ENCODE data around the gene PAGE4. TPM values are rescaled to one million over a fixed set of nuclear protein-coding genes. Genes with fewer than 3 reads are reported as not detected.

PAGE4 gene
- total RNA-seq, 4 donors from 2014 or later, result not detected

- DNase-seq, result no peak
- H3K27me3 ChIP-seq, result no peaks in the 10 kb centered on the region
- TF ChIP-seq CTCF (IDR thresholded peaks at IDR 0.05 in 4 of 5, conservative IDR thresholded peaks at IDR 0.05 in 1 of 5), result no peak
- in situ Hi-C loops (cut with MboI; ENCODE audit: low sequenced_read_pairs in 4 of 4), result no loop called here
- no peak for ATAC-seq
- H3K36me3 ChIP-seq, result no peaks in the 10 kb centered on the region
- H3K27ac ChIP-seq, result no peak overlapping the region
- no peaks in the 10 kb centered on the region for H3K9me3 ChIP-seq
- no peak overlapping the region for H3K4me3 ChIP-seq
- intact Hi-C loops (cut with DNase I; ENCODE audit: low total_unique reads), result no loop called here
- no peaks in the 10 kb centered on the region for H3K4me1 ChIP-seq
These were observed 20.9 kb downstream of the PAGE4 start for GRCh38 chrX:49850028-49850427.

GRCh38 chrX:49853661-49854060, 24.6 kb downstream of the PAGE4 start:
- Histone ChIP-seq H3K27ac (no peak overlapping the region), H3K9me3 (no peaks in the 10 kb centered on the region), H3K4me1 (no peaks in the 10 kb centered on the region), H3K27me3 (peaks cover 0 to 3% (median 0%) of the 10 kb centered on the region in 3 donors), H3K36me3 (no peaks in the 10 kb centered on the region), H3K4me3 (no peak overlapping the region)
- in situ Hi-C loops (cut with MboI; ENCODE audit: low sequenced_read_pairs in 4 of 4) (no loop called here), intact Hi-C loops (cut with DNase I; ENCODE audit: low total_unique reads) (no loop called here)
- ATAC-seq (no peak), DNase-seq (no peak)
- TF ChIP-seq POLR2A (IDR thresholded peaks at IDR 0.05) (no peak), CTCF (IDR thresholded peaks at IDR 0.05 in 4 of 5, conservative IDR thresholded peaks at IDR 0.05 in 1 of 5) (no peak)

GRCh38 chrX:49856819-49857218, 27.7 kb downstream of the PAGE4 start:
- ATAC-seq, result no peak
- intact Hi-C loops (cut with DNase I; ENCODE audit: low total_unique reads), result no loop called here

GRCh38 chrX:49858341-49858740, 29.2 kb downstream of the PAGE4 start:
- no peak overlapping the region for H3K27ac ChIP-seq
- H3K4me1 ChIP-seq, result no peaks in the 10 kb centered on the region
- no peaks in the 10 kb centered on the region for H3K9me3 ChIP-seq
- no peak overlapping the region for H3K4me3 ChIP-seq
- intact Hi-C loops (cut with DNase I; ENCODE audit: low total_unique reads) (no loop called here), in situ Hi-C loops (cut with MboI; ENCODE audit: low sequenced_read_pairs in 4 of 4) (no loop called here)
- peaks cover 0 to 3% (median 0%) of the 10 kb centered on the region in 3 donors for H3K27me3 ChIP-seq
- ATAC-seq (no peak), DNase-seq (no peak)
- H3K36me3 ChIP-seq, result no peaks in the 10 kb centered on the region
- TF ChIP-seq POLR2A (IDR thresholded peaks at IDR 0.05) (no peak), CTCF (IDR thresholded peaks at IDR 0.05 in 4 of 5, conservative IDR thresholded peaks at IDR 0.05 in 1 of 5) (no peak)

More at GRCh38 chrX:49856819-49857218, 27.7 kb downstream of the PAGE4 start:
- in situ Hi-C loops (cut with MboI; ENCODE audit: low sequenced_read_pairs in 4 of 4), result no loop called here
- no peak for DNase-seq
- H3K36me3 ChIP-seq, result no peaks in the 10 kb centered on the region
- no peaks in the 10 kb centered on the region for H3K9me3 ChIP-seq
- H3K4me3 ChIP-seq, result no peak overlapping the region
- TF ChIP-seq CTCF (IDR thresholded peaks at IDR 0.05 in 4 of 5, conservative IDR thresholded peaks at IDR 0.05 in 1 of 5), result no peak
- no peak for TF ChIP-seq POLR2A (IDR thresholded peaks at IDR 0.05)
- no peaks in the 10 kb centered on the region for H3K4me1 ChIP-seq
- peaks cover 0 to 3% (median 0%) of the 10 kb centered on the region in 3 donors for H3K27me3 ChIP-seq
- no peak overlapping the region for H3K27ac ChIP-seq

- intact Hi-C loops (cut with DNase I; ENCODE audit: low total_unique reads), result no loop called here
These were observed 30.4 kb downstream of the PAGE4 start for GRCh38 chrX:49859491-49859890.

More at GRCh38 chrX:49859491-49859890, 30.4 kb downstream of the PAGE4 start:
- H3K27me3 ChIP-seq, result peaks cover 0 to 3% (median 0%) of the 10 kb centered on the region in 3 donors
- ATAC-seq, result no peak
- no peak overlapping the region for H3K27ac ChIP-seq
- TF ChIP-seq CTCF (IDR thresholded peaks at IDR 0.05 in 4 of 5, conservative IDR thresholded peaks at IDR 0.05 in 1 of 5) (no peak), POLR2A (IDR thresholded peaks at IDR 0.05) (no peak)
- no peak overlapping the region for H3K4me3 ChIP-seq
- DNase-seq, result no peak
- in situ Hi-C loops (cut with MboI; ENCODE audit: low sequenced_read_pairs in 4 of 4), result no loop called here
- no peaks in the 10 kb centered on the region for H3K9me3 ChIP-seq
- no peaks in the 10 kb centered on the region for H3K36me3 ChIP-seq
- H3K4me1 ChIP-seq, result no peaks in the 10 kb centered on the region
